Left ventricle myocardium superior (tissue), 1 donor: ENCODE measurements around the gene CRHR1. TPM values are rescaled to one million over a fixed set of nuclear protein-coding genes. Genes with fewer than 3 reads are reported as not detected.

ENCODE experiments used
- ATAC-seq: fragments of 200-7000 bp; cut with Tn5 transposase; one replicate; pipeline ENCODE4 v1.9.1; 2020; ENCODE audit warnings: mild to moderate bottlenecking, moderate library complexity
- DNase-seq: peaks from one replicate; pipeline ENCODE4 v3.0.0-alpha.2; 2020
- intact Hi-C: fragments of 100-400 bp; cut with micrococcal nuclease; formaldehyde crosslinking; loops from one replicate; pipeline ENCODE4 v1.11.0; 2022
- total RNA-seq: library from RNA; stranded (reverse); fragmentation: NEBNext Ultra II Directional; extraction: Animal tissue kit (Norgen Biotek cat#: 25700); gene quantifications from one replicate; pipeline ENCODE4 v1.2.1, GENCODE V29; 2021
- donor health status: DM: no; HTN: yes; CAD: no; lungs with severe emphysema.

The CRHR1 gene
- total RNA-seq, 1 donor from 2014 or later: not detected

- intact Hi-C loops: no loop called here
- ATAC-seq: no peak
- DNase-seq: no peak
These were observed 51.4 kb downstream of the CRHR1 start for GRCh38 chr17:45835481-45835880.

- DNase-seq: no peak
- intact Hi-C loops: no loop called here
- no peak for ATAC-seq
These were observed 52.2 kb downstream of the CRHR1 start for GRCh38 chr17:45836047-45837044.

GRCh38 chr17:45837187-45837586 lies 53.1 kb downstream of the CRHR1 start:
- intact Hi-C loops: no loop called here
- DNase-seq: no peak
- ATAC-seq: no peak

- DNase-seq (no peak), ATAC-seq (no peak)
- intact Hi-C loops: no loop called here
These were observed 53.5 kb downstream of the CRHR1 start for GRCh38 chr17:45837603-45838002.

DNA sequence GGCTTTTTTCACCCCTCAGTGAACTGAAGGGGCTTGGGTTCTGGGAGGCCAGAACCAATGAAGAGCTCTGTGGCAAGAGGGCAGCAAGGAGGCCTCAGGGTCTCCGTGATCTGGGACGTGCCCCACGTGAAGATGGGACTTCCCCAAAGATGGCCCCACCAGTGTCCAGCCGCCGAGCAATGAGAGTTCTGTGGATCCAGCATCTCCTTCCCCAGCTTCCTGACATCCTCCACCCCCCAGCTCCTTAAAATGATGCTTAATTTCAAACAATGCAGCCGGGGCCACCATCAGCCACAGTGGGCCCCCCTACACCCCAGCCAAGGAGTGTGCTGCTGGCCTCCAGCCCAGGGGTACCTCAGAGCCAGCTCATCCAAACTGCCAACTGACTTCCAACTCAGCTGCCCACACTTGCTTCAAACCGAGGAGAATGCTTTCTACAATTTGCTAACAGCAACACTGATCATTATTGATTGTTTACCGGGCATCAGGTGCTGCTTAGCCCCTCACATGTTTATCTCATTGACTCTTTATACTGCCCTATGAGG lies 54.7 kb downstream of the CRHR1 start:
- intact Hi-C loops: no loop called here
- ATAC-seq: no peak
- no peak for DNase-seq

- intact Hi-C loops: no loop called here
- DNase-seq: no peak
- ATAC-seq: no peak
These were observed 55.3 kb downstream of the CRHR1 start for GRCh38 chr17:45839442-45839841.

DNA sequence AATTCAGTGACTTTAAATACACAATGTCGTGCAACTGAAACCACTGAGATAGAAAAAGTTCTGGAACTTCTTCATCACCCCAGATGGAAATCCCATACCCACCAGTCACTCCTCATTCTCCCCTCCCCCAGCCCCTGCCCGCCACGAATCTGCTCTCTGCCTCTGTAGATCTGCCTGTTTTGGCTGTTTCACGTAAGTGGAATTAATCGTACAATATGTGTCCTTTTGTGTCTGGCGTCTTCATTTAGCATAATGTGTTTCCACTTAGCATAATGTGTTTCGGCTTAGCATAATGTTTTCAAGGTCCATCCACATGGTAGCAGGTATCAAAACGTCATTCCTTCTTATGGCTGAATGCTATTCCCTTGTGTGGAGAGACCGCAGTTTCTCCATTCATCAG lies 57.1 kb downstream of the CRHR1 start:
- ATAC-seq (no peak), DNase-seq (no peak)
- intact Hi-C loops: no loop called here

DNA sequence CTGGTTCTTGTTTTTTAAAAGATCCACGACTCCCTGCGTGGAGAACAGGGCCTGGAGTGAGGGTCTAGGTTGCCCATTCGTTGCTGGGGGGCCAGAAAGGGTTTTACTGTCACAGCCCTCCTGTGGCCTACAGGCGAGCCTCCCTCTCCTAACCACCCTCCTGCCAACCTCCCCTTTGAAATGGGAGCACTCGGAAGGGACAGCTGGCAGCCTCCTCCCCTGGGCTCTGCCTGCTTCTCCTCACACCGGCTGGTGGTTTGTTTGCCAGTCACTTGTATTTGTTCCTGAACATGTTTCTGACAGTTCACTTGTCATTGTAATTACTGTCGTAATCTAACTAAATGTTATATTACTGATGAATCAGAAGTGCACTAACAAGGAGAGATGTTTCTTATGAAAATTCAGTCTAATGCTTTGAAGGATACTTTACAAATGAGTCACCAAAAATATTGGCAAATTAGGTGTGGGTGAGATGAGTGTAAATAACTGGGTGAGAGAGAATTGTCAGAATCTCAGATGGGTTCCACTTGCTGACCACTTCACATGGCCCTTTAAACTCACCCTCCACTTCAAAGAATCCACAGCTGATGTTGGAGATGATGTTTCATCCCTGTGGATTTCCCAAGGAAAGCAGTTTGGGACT lies 57.9 kb downstream of the CRHR1 start:
- intact Hi-C loops: no loop called here
- ATAC-seq (no peak), DNase-seq (no peak)

GRCh38 chr17:45843722-45844121 lies 59.6 kb downstream of the CRHR1 start:
- ATAC-seq (no peak), DNase-seq (no peak)
- intact Hi-C loops: no loop called here

- ATAC-seq: no peak
- DNase-seq: no peak
- intact Hi-C loops: no loop called here
These were observed 60.7 kb downstream of the CRHR1 start, which contains the start of gene SPPL2C for GRCh38 chr17:45844695-45845375. SPPL2C (plus strand) TSS chr17:45844881; CDS start chr17:45844907, 26 bp downstream.

DNA sequence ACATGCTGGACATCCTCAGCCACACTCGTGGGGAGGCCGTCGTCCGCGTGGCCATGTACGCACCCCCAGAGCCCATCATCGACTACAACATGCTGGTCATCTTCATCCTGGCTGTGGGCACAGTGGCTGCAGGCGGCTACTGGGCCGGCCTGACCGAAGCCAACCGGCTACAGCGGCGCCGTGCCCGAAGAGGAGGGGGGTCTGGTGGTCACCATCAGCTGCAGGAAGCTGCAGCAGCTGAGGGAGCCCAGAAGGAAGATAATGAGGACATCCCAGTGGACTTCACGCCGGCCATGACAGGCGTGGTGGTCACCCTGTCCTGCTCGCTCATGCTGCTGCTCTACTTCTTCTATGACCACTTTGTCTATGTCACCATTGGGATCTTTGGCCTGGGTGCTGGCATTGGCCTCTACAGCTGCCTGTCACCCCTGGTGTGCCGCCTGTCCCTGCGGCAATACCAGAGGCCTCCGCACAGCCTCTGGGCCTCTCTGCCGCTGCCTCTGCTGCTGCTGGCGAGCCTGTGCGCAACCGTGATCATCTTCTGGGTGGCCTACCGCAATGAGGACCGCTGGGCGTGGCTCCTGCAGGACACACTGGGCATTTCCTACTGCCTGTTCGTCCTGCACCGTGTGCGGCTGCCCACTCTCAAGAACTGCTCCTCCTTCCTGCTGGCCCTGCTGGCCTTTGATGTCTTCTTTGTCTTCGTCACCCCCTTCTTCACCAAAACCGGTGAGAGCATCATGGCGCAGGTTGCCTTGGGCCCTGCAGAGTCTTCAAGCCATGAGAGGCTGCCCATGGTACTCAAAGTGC lies 61.5 kb downstream of the CRHR1 start:
- intact Hi-C loops: no loop called here
- no peak for ATAC-seq
- DNase-seq: no peak

DNA sequence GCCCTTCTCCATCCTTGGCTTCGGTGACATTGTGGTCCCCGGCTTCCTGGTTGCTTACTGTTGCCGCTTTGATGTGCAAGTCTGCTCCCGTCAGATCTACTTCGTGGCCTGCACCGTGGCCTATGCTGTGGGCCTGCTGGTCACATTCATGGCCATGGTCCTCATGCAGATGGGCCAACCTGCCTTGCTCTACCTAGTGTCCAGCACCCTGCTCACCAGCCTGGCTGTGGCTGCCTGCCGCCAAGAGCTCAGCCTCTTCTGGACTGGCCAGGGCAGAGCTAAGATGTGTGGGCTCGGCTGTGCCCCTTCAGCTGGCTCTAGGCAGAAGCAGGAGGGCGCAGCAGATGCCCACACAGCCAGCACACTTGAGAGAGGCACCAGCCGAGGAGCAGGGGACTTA lies 62.1 kb downstream of the CRHR1 start:
- ATAC-seq (no peak), DNase-seq (no peak)
- intact Hi-C loops: no loop called here

- ATAC-seq (no peak), DNase-seq (no peak)
- intact Hi-C loops: no loop called here
These were observed 62.5 kb downstream of the CRHR1 start for GRCh38 chr17:45846646-45847045.

GRCh38 chr17:45847101-45847500 lies 63.0 kb downstream of the CRHR1 start:
- DNase-seq: no peak
- intact Hi-C loops: no loop called here
- no peak for ATAC-seq

- intact Hi-C loops: no loop called here
- DNase-seq: no peak
- no peak for ATAC-seq
These were observed 63.6 kb downstream of the CRHR1 start for GRCh38 chr17:45847747-45848146.

GRCh38 chr17:45848405-45848804 lies 64.3 kb downstream of the CRHR1 start:
- no peak for DNase-seq
- intact Hi-C loops: no loop called here
- no peak for ATAC-seq

- intact Hi-C loops: no loop called here
- peak; percentile 49 for DNase-seq
- peak; percentile 72 for ATAC-seq
These were observed 64.9 kb downstream of the CRHR1 start for GRCh38 chr17:45848868-45849535.

DNA sequence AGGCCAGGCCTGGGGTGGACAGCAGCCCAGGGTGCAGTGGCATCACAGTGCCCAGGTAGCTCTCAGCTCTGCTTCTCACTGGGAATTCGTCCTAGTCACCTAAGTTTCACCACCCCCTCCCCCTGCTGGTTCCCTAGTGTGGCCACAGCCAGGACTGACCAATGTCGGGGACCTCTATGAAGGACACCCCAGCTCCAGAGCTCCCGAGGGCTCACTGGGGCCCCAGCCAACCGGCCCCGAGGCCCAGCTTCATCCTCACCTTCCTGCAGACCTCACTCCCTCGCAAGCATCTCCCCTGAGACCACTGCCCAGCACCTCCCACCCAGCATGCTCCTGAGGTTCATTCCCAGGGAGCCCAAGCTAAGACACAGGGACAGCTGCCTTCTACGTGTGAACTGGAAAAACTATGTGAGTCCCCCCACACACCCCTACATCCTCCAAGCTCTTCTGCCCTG lies 65.4 kb downstream of the CRHR1 start:
- ATAC-seq (no peak), DNase-seq (no peak)
- intact Hi-C loops: no loop called here
